Measurements from ENCODE around the gene VASP. TPM values are rescaled to one million over a fixed set of nuclear protein-coding genes. Genes with fewer than 3 reads are reported as not detected.
A peak's percentile ranks its signal among the peaks of the same experiment; 100 is the strongest.

VASP gene
- total RNA-seq, 1 experiment from 2014 or later = 152 TPM

DNA sequence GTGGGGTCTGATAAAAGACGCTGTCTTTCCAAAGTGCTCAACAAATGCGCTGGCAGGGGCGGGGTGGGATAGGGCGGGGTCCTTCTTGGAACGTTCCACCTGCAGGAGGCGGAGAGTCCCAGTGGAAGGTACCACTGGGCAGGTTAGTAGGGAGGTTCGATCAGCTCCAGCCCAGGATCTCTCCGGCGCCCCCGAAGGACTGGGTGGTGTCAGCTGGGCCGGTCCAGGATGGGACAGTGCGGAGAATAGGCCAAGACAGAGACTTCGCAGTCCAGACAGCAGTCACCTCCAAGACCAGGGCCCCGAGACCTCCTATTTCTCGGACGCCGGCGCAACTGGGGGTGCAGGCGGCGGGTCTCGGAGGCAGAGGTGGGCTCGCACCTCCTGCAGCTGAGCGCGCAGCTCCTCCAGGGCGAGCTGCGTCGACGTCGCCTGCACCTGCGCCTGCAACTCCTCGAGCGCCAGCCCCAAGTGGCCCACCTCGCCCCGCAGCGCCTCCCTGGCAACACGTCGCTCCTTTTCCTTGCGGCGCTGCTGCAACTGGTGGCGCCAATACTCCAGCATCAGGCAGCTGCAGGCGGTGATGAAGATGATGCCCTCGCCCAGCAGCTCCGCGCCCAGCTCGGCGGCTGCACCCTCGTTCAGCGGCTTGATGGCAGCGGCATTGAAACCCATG, 21.6 kb downstream of the VASP start:
- no peak for TF ChIP-seq ZNF274 (IDR thresholded peaks at IDR 0.05; ENCODE audit: low read depth, low read length)
- no peak for TF ChIP-seq FOSL1 (IDR thresholded peaks at IDR 0.05; ENCODE audit: low read depth)
- TF ChIP-seq SP1 (IDR thresholded peaks at IDR 0.05; ENCODE audit: low read depth) = 0 out of 2 replicates have a peak, but pooled peaks have one; percentile 5
- no peak for TF ChIP-seq EGR1 (IDR thresholded peaks at IDR 0.05; ENCODE audit: low read depth)
- 0 out of 6 replicates have a peak, but pooled peaks of 2 of the 3 experiments have one; percentile 12 for TF ChIP-seq CTCF (IDR thresholded peaks at IDR 0.05 in 2 of 3, conservative IDR thresholded peaks at IDR 0.05 in 1 of 3; ENCODE audit: borderline replicate concordance in 1 of 3, insufficient read depth in 1 of 3, low read depth in 2 of 3, low read length in 2 of 3)
- no peak for TF ChIP-seq RAD21 (IDR thresholded peaks at IDR 0.05; ENCODE audit: low read depth)
- no peak for TF ChIP-seq CEBPB (IDR thresholded peaks at IDR 0.05; ENCODE audit: low read depth)
- no peak for TF ChIP-seq SRF (IDR thresholded peaks at IDR 0.05; ENCODE audit: low read depth)
- TF ChIP-seq YY1 (IDR thresholded peaks at IDR 0.05; ENCODE audit: extremely low read depth, insufficient replicate concordance, low read depth, low read length) = no peak
- no peak for TF ChIP-seq POLR2AphosphoS5 (IDR thresholded peaks at IDR 0.05; ENCODE audit: low read depth, low read length)
- TF ChIP-seq, protein P1, sequence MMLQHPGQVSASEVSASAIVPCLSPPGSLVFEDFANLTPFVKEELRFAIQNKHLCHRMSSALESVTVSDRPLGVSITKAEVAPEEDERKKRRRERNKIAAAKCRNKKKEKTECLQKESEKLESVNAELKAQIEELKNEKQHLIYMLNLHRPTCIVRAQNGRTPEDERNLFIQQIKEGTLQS (IDR thresholded peaks at IDR 0.05) = no peak
- TF ChIP-seq CBX3 (IDR thresholded peaks at IDR 0.05; ENCODE audit: low read depth) = no peak
- TF ChIP-seq EZH2 (IDR thresholded peaks at IDR 0.05) = no peak

More for the DNA sequence above, 21.6 kb downstream of the VASP start:
- no peaks in the 10 kb centered on the region; the same call in 1 of the 2 replicates for H3K79me2 ChIP-seq (ENCODE audit: insufficient read depth, low read length)
- H4K20me1 ChIP-seq (ENCODE audit: insufficient read depth) = no peaks in the 10 kb centered on the region
- no peaks in the 10 kb centered on the region for H3K9me2 ChIP-seq (ENCODE audit: insufficient read depth)
- H3K36me3 ChIP-seq (ENCODE audit: control insufficient read depth in 1 of 2, insufficient read depth in 2 of 2, low read length in 2 of 2) = peaks cover 20 to 25% of the 10 kb centered on the region in 2 experiments
- POLR2A ChIA-PET = no interaction called here
- H3K9ac ChIP-seq (ENCODE audit: low read length) = no peak overlapping the region
- RAD21 ChIA-PET (ENCODE audit: low non-redundant PET in 1 of 2, low total read pairs in 2 of 2, uncharacterized antibody in 2 of 2, unreplicated experiment in 2 of 2) = interaction anchor here in 1 of 2 experiments (1.0 kb wide), 1 partner anchor 29 kb away, joined by 3 read pairs; no protein-coding TSS in a partner anchor
- no peak overlapping the region for H2AFZ ChIP-seq (ENCODE audit: low read depth, low read length, poor library complexity, severe bottlenecking)
- CTCF ChIA-PET = interaction anchor here (1.0 kb wide), 1 partner anchor 29 kb away, joined by 4 read pairs; no protein-coding TSS in a partner anchor
- H3K27me3 ChIP-seq (ENCODE audit: insufficient read depth, low read length) = no peaks in the 10 kb centered on the region
- intact Hi-C loops (cut with micrococcal nuclease) = no loop called here
- ATAC-seq (peak; percentile 60), DNase-seq (ENCODE audit: low read depth, low spot score) (no peak)
- H3K4me1 ChIP-seq (ENCODE audit: control insufficient read depth in 1 of 2, insufficient read depth in 2 of 2, low read length in 2 of 2) = peaks cover 15 to 29% of the 10 kb centered on the region in 2 experiments; a peak in 3 of 4 replicates
- no peak overlapping the region; the same call in 1 of the 2 replicates for H3K27ac ChIP-seq (ENCODE audit: low read depth, low read length)
- no TSS peak for BruUV-seq (replicated peaks)
- H3K4me2 ChIP-seq (ENCODE audit: low read length) = peak overlapping the region; percentile 61
- H3K4me3 ChIP-seq (replicated peaks in 1 of 2; ENCODE audit: low read depth in 1 of 2, low read length in 2 of 2) = no peak overlapping the region
- H3K9me3 ChIP-seq (ENCODE audit: control insufficient read depth in 1 of 2, insufficient read depth in 1 of 2, low read depth in 1 of 2, low read length in 2 of 2) = no peaks in the 10 kb centered on the region
